ENCODE data around the gene MXD4. TPM values are rescaled to one million over a fixed set of nuclear protein-coding genes. Genes with fewer than 3 reads are reported as not detected.

Gene MXD4
- total and polyA plus RNA-seq, 9 of the 15 experiments (the other 6 are each of a cell fraction or from before 2014, with no cell fraction given) = 0.06 to 13.5 (median 5.9) TPM

- TF ChIP-seq ZMIZ1 (IDR thresholded peaks at IDR 0.05; ENCODE audit: low read depth in 2 of 2, low read length in 2 of 2) (no peak), FOXP4 (CRISPR knock-in tag; IDR thresholded peaks at IDR 0.05; ENCODE audit: borderline replicate concordance) (no peak), HMGXB4 (CRISPR knock-in tag; IDR thresholded peaks at IDR 0.05) (no peak), ZNF212 (CRISPR knock-in tag; IDR thresholded peaks at IDR 0.05) (no peak), CCAR2 (IDR thresholded peaks at IDR 0.05; ENCODE audit: low read depth, low read length) (no peak), NCOR1 (IDR thresholded peaks at IDR 0.05) (no peak)
Measured at GRCh38 chr4:2220016-2220630, 41.8 kb downstream of the MXD4 start (continued).

All from K562 (cell line).